Kidney (tissue), 14 donors: ENCODE results near the gene MSH5. TPM values are rescaled to one million over a fixed set of nuclear protein-coding genes. Genes with fewer than 3 reads are reported as not detected.

ENCODE experiments used
- DNase-seq, 5 donors: peaks; one replicate each; pipeline ENCODE4 v3.0.0-alpha.2; 2013 to 2020
- FAIRE-seq: peaks from 2 replicates; lab custom pipeline; 2012; peaks lifted over from hg19 to GRCh38; lab: Jason Lieb, UNC
- H3K27ac ChIP-seq, 2 donors: one replicate each; pipeline ENCODE4 v1.7.0; 2013; ENCODE audit warnings: low read depth in 2 of 2, low read length in 2 of 2, inconsistent platforms in 1 of 2
- H3K27me3 ChIP-seq: one replicate; pipeline ENCODE4 v1.7.1; 2013; ENCODE audit warnings: low read length, inconsistent platforms; ENCODE audit not compliant: control insufficient read depth, insufficient read depth
- H3K36me3 ChIP-seq, 3 donors: one replicate each; pipeline versions ENCODE4 v1.7.0 to v1.7.1; 2013; ENCODE audit warnings: low read length in 3 of 3, control low read depth in 1 of 3, inconsistent platforms in 1 of 3; ENCODE audit not compliant: insufficient read depth in 3 of 3, control insufficient read depth in 2 of 3
- H3K4me1 ChIP-seq, 3 donors: one replicate each; pipeline versions ENCODE4 v1.7.0 to v1.7.1; 2013; ENCODE audit warnings: low read length in 3 of 3, inconsistent platforms in 1 of 3, low read depth in 1 of 3; ENCODE audit not compliant: control insufficient read depth in 2 of 3, insufficient read depth in 2 of 3
- H3K4me3 ChIP-seq, 3 donors: one replicate each; pipeline versions ENCODE4 v1.7.0 to v1.8.1; 2013; ENCODE audit warnings: low read length in 3 of 3, control low read depth in 1 of 3, inconsistent platforms in 1 of 3
- H3K9ac ChIP-seq, 3 donors: one replicate each; pipeline versions ENCODE4 v1.7.0 to v1.7.1; 2013; ENCODE audit warnings: low read length in 3 of 3, control low read depth in 1 of 3, inconsistent platforms in 1 of 3
- H3K9me3 ChIP-seq, 3 donors: one replicate each; pipeline versions ENCODE4 v1.7.0 to v1.7.1; 2013; ENCODE audit warnings: low read length in 3 of 3, control low read depth in 1 of 3, inconsistent platforms in 1 of 3; ENCODE audit not compliant: control insufficient read depth in 2 of 3, insufficient read depth in 1 of 3
- CTCF ChIP-seq: IDR thresholded peaks from 3 replicates; pipeline ENCODE4 v1.5.1; 2012; ENCODE audit warnings: mild to moderate bottlenecking, moderate library complexity, borderline replicate concordance; ENCODE audit not compliant: insufficient read depth; ENCODE audit errors: extremely low read depth
- intact Hi-C: fragments of 100-400 bp; cut with DNase I; formaldehyde crosslinking; loops from one replicate; pipeline ENCODE4 v1.11.1; 2022
- polyA plus RNA-seq: library from polyadenylated mRNA; stranded (reverse); fragments of 350-450 nt; fragmentation: Illumina TruSeq; extraction: RNeasy Lipid Tissue Mini Kit (QIAGEN cat#74804); gene quantifications from one replicate; pipeline ENCODE4 v1.2.3, GENCODE V29; 2014; ENCODE audit warnings: low read depth, low replicate concordance; ENCODE audit not compliant: insufficient read depth
- total RNA-seq: library from RNA; stranded (reverse); fragmentation: NEBNext Ultra II Directional; extraction: Animal tissue kit (Norgen Biotek cat#: 25700); gene quantifications from one replicate; pipeline ENCODE4 v1.2.1, GENCODE V29; 2021
- donor health status: control.
- donor health status: control.
- donor health status: control.
- donor health status: control.
- donor health status: control.
- donor health status: DM: yes; HTN: yes; CAD: no.
- donor health status: Normal renal cell carcinoma (clear cell type).

The MSH5 gene
- total and polyA plus RNA-seq, 2 donors from 2014 or later, result 14.4 to 23.7 TPM

GRCh38 chr6:31717499-31718222 is 22.1 kb upstream of the MSH5 start:
- peak in 2 of 5 donors; percentile 43 to 47 for DNase-seq
- Histone ChIP-seq H3K9me3 (no peaks in the 10 kb centered on the region), H3K36me3 (no peaks in the 10 kb centered on the region), H3K4me3 (no peak overlapping the region), H3K9ac (no peak overlapping the region), H3K4me1 (no peaks in the 10 kb centered on the region), H3K27me3 (no peaks in the 10 kb centered on the region), H3K27ac (no peak overlapping the region)
- intact Hi-C loops, result no loop called here
- no peak for FAIRE-seq
- no peak for TF ChIP-seq CTCF

- Histone ChIP-seq H3K9ac (no peak overlapping the region), H3K4me1 (no peaks in the 10 kb centered on the region), H3K36me3 (no peaks in the 10 kb centered on the region), H3K27ac (no peak overlapping the region), H3K27me3 (no peaks in the 10 kb centered on the region), H3K9me3 (no peaks in the 10 kb centered on the region), H3K4me3 (no peak overlapping the region)
- intact Hi-C loops, result no loop called here
- DNase-seq (no peak), FAIRE-seq (no peak)
- TF ChIP-seq CTCF, result no peak
Observed at GRCh38 chr6:31718265-31718664, 21.5 kb upstream of the MSH5 start.

GRCh38 chr6:31719001-31719400 is 20.8 kb upstream of the MSH5 start:
- H3K36me3 ChIP-seq, result no peaks in the 10 kb centered on the region
- intact Hi-C loops, result no loop called here
- DNase-seq (no peak), FAIRE-seq (no peak)
- no peak overlapping the region for H3K9ac ChIP-seq
- H3K27ac ChIP-seq, result no peak overlapping the region
- no peaks in the 10 kb centered on the region for H3K4me1 ChIP-seq
- no peaks in the 10 kb centered on the region for H3K27me3 ChIP-seq
- H3K4me3 ChIP-seq, result no peak overlapping the region
- no peak for TF ChIP-seq CTCF
- no peaks in the 10 kb centered on the region for H3K9me3 ChIP-seq
